ENCODE measurements around the gene ANTXR1. TPM values are rescaled to one million over a fixed set of nuclear protein-coding genes. Genes with fewer than 3 reads are reported as not detected.

The ANTXR1 gene
- total RNA-seq, 1 experiment from 2014 or later = 0.27 TPM

GRCh38 chr2:69031466-69031865 is 18.5 kb downstream of the ANTXR1 start:
- Mint-ChIP-seq H3K27me3 (ENCODE audit: insufficient read depth, unreplicated experiment) (peaks cover 13% of the 10 kb centered on the region), H3K9me3 (ENCODE audit: unreplicated experiment) (no peaks in the 10 kb centered on the region), H3K27ac (ENCODE audit: unreplicated experiment) (no peak overlapping the region), H3K36me3 (ENCODE audit: insufficient read depth, unreplicated experiment) (no peaks in the 10 kb centered on the region), H3K4me3 (ENCODE audit: unreplicated experiment) (no peak overlapping the region), H3K4me1 (ENCODE audit: low read depth, unreplicated experiment) (no peaks in the 10 kb centered on the region)
- POLR2A ChIA-PET = no interaction called here
- DNase-seq = no peak
- H3K9me3 ChIP-seq = no peaks in the 10 kb centered on the region; the same call in 1 of the 2 replicates
- no peaks in the 10 kb centered on the region for H3K4me1 ChIP-seq
- CTCF ChIA-PET = no interaction called here
- BruUV-seq (replicated peaks) = no TSS peak
- TF ChIP-seq CTCF (IDR thresholded peaks at IDR 0.05; ENCODE audit: insufficient read depth in 1 of 2, low read depth in 1 of 2, low read length in 1 of 2, severe bottlenecking in 1 of 2, unreplicated experiment in 1 of 2) = no peak
- H3K4me3 ChIP-seq (ENCODE audit: low read depth, low read length) = no peak overlapping the region
- intact Hi-C loops (cut with micrococcal nuclease; ENCODE audit: unreplicated experiment) = no loop called here
- H3K27me3 ChIP-seq (replicated peaks; ENCODE audit: control insufficient read depth, insufficient read depth, low read length) = no peaks in the 10 kb centered on the region
- H3K36me3 ChIP-seq (ENCODE audit: control insufficient read depth, insufficient read depth, low read length) = no peaks in the 10 kb centered on the region

GRCh38 chr2:69032336-69032735 is 19.4 kb downstream of the ANTXR1 start:
- no peak for DNase-seq
- no peaks in the 10 kb centered on the region for H3K9me3 Mint-ChIP-seq (ENCODE audit: unreplicated experiment)
- H3K9me3 ChIP-seq = no peaks in the 10 kb centered on the region; the same call in 1 of the 2 replicates
- no peaks in the 10 kb centered on the region for H3K36me3 Mint-ChIP-seq (ENCODE audit: insufficient read depth, unreplicated experiment)
- ChIA-PET CTCF (no interaction called here), POLR2A (no interaction called here)
- BruUV-seq (replicated peaks) = no TSS peak
- H3K27ac Mint-ChIP-seq (ENCODE audit: unreplicated experiment) = no peak overlapping the region
- no peak overlapping the region for H3K4me3 Mint-ChIP-seq (ENCODE audit: unreplicated experiment)
- H3K4me1 Mint-ChIP-seq (ENCODE audit: low read depth, unreplicated experiment) = no peaks in the 10 kb centered on the region
- intact Hi-C loops (cut with micrococcal nuclease; ENCODE audit: unreplicated experiment) = no loop called here
- no peaks in the 10 kb centered on the region for H3K4me1 ChIP-seq
- no peak for TF ChIP-seq CTCF (IDR thresholded peaks at IDR 0.05; ENCODE audit: insufficient read depth in 1 of 2, low read depth in 1 of 2, low read length in 1 of 2, severe bottlenecking in 1 of 2, unreplicated experiment in 1 of 2)
- no peaks in the 10 kb centered on the region for H3K27me3 ChIP-seq (replicated peaks; ENCODE audit: control insufficient read depth, insufficient read depth, low read length)
- H3K4me3 ChIP-seq (ENCODE audit: low read depth, low read length) = no peak overlapping the region
- H3K36me3 ChIP-seq (ENCODE audit: control insufficient read depth, insufficient read depth, low read length) = no peaks in the 10 kb centered on the region
- H3K27me3 Mint-ChIP-seq (ENCODE audit: insufficient read depth, unreplicated experiment) = peaks cover 13% of the 10 kb centered on the region

GRCh38 chr2:69033461-69034095 is 20.6 kb downstream of the ANTXR1 start:
- no peak for TF ChIP-seq CTCF (IDR thresholded peaks at IDR 0.05; ENCODE audit: insufficient read depth in 1 of 2, low read depth in 1 of 2, low read length in 1 of 2, severe bottlenecking in 1 of 2, unreplicated experiment in 1 of 2)
- BruUV-seq (replicated peaks) = no TSS peak
- CTCF ChIA-PET = no interaction called here
- Histone ChIP-seq H3K27me3 (replicated peaks; ENCODE audit: control insufficient read depth, insufficient read depth, low read length) (no peaks in the 10 kb centered on the region), H3K9me3 (no peaks in the 10 kb centered on the region), H3K4me3 (ENCODE audit: low read depth, low read length) (no peak overlapping the region), H3K36me3 (ENCODE audit: control insufficient read depth, insufficient read depth, low read length) (no peaks in the 10 kb centered on the region), H3K4me1 (no peaks in the 10 kb centered on the region)
- Mint-ChIP-seq H3K9me3 (ENCODE audit: unreplicated experiment) (no peaks in the 10 kb centered on the region), H3K36me3 (ENCODE audit: insufficient read depth, unreplicated experiment) (no peaks in the 10 kb centered on the region), H3K4me3 (ENCODE audit: unreplicated experiment) (no peak overlapping the region), H3K27me3 (ENCODE audit: insufficient read depth, unreplicated experiment) (peaks cover 16% of the 10 kb centered on the region), H3K4me1 (ENCODE audit: low read depth, unreplicated experiment) (no peaks in the 10 kb centered on the region), H3K27ac (ENCODE audit: unreplicated experiment) (no peak overlapping the region)
- no peak for DNase-seq
- intact Hi-C loops (cut with micrococcal nuclease; ENCODE audit: unreplicated experiment) = no loop called here
- POLR2A ChIA-PET = no interaction called here

All from Caco-2 (cell line).